OCI-M1 (cell line): ENCODE results near the gene FAM241B.

Experiments
- DNase-seq: peaks from one replicate; lab custom pipeline; 2025; lab: John Stamatoyannopoulos, UW

The FAM241B gene

GRCh38 chr10:69629897-69630650 is at the start of gene FAM241B:
TSS of gene FAM241B (plus strand) at chr10:69630247. CDS start at chr10:69631744, 1,497 bp downstream.
- DNase-seq = no peak

GRCh38 chr10:69580435-69580834 is 49.6 kb upstream of the FAM241B start:
- DNase-seq = no peak

GRCh38 chr10:69583106-69583505 is 46.9 kb upstream of the FAM241B start:
- no peak for DNase-seq

GRCh38 chr10:69584624-69585023 is 45.4 kb upstream of the FAM241B start:
- DNase-seq = no peak

GRCh38 chr10:69588358-69588757 is 41.7 kb upstream of the FAM241B start:
- no peak for DNase-seq

- DNase-seq = no peak
Observed at GRCh38 chr10:69600761-69601330, 29.2 kb upstream of the FAM241B start.

GRCh38 chr10:69609077-69609476 is 21.0 kb upstream of the FAM241B start:
- DNase-seq = no peak

- no peak for DNase-seq
Observed at GRCh38 chr10:69612760-69613159, 17.3 kb upstream of the FAM241B start.

GRCh38 chr10:69614130-69614529 is 15.9 kb upstream of the FAM241B start:
- DNase-seq = no peak

- DNase-seq = no peak
Observed at GRCh38 chr10:69616358-69616757, 13.7 kb upstream of the FAM241B start.

- DNase-seq = no peak
Observed at GRCh38 chr10:69618746-69619145, 11.3 kb upstream of the FAM241B start.

- no peak for DNase-seq
Observed at GRCh38 chr10:69619626-69620025, 10.4 kb upstream of the FAM241B start.

- DNase-seq = no peak
Observed at GRCh38 chr10:69620625-69621024, 9.4 kb upstream of the FAM241B start.

- peak; percentile 32 for DNase-seq
Observed at GRCh38 chr10:69624245-69624786, 5.7 kb upstream of the FAM241B start.

- no peak for DNase-seq
Observed at GRCh38 chr10:69626826-69627225, 3.2 kb upstream of the FAM241B start.

GRCh38 chr10:69628891-69629290 is 1.2 kb upstream of the FAM241B start:
- no peak for DNase-seq

- DNase-seq = no peak
Observed at GRCh38 chr10:69629519-69629896, 539 bp upstream of the FAM241B start.

GRCh38 chr10:69630651-69631400 is 779 bp downstream of the FAM241B start:
- no peak for DNase-seq

- no peak for DNase-seq
Observed at GRCh38 chr10:69631566-69631965, 1.5 kb downstream of the FAM241B start.

- DNase-seq = no peak
Observed at GRCh38 chr10:69632516-69633199, 2.6 kb downstream of the FAM241B start.

- no peak for DNase-seq
Observed at GRCh38 chr10:69633673-69634635, 3.9 kb downstream of the FAM241B start.
